GM18502 (cell line): ENCODE results near the gene WNT7B.

Source experiments
- ATAC-seq: cut with Tn5 transposase; IDR thresholded peaks from one replicate; pipeline ENCODE4 v1.9.1; 2021; ENCODE audit warnings: mild to moderate bottlenecking; ENCODE audit not compliant: unreplicated experiment, poor library complexity

Gene WNT7B

GRCh38 chr22:45960477-45961386 is 16.2 kb downstream of the WNT7B start:
- ATAC-seq = no peak

GRCh38 chr22:45959719-45960476 is 17.1 kb downstream of the WNT7B start:
- ATAC-seq = no peak

GRCh38 chr22:45958971-45959370 is 18.0 kb downstream of the WNT7B start:
- ATAC-seq = no peak

- ATAC-seq = no peak
Measured at GRCh38 chr22:45957826-45958225, 19.1 kb downstream of the WNT7B start.

- no peak for ATAC-seq
Measured at GRCh38 chr22:45953178-45953577, 23.8 kb downstream of the WNT7B start.

- no peak for ATAC-seq
Measured at GRCh38 chr22:45952553-45952952, 24.4 kb downstream of the WNT7B start.

- no peak for ATAC-seq
Measured at GRCh38 chr22:45952151-45952550, 24.8 kb downstream of the WNT7B start.

GRCh38 chr22:45949891-45950290 is 27.1 kb downstream of the WNT7B start:
- ATAC-seq = no peak

GRCh38 chr22:45949258-45949870 is 27.6 kb downstream of the WNT7B start:
- ATAC-seq = no peak

- no peak for ATAC-seq
Measured at GRCh38 chr22:45948081-45948648, 28.8 kb downstream of the WNT7B start.

GRCh38 chr22:45946805-45947600 is 30.0 kb downstream of the WNT7B start:
- no peak for ATAC-seq

- no peak for ATAC-seq
Measured at GRCh38 chr22:45945621-45946106, 31.3 kb downstream of the WNT7B start.

GRCh38 chr22:45942787-45943493 is 34.0 kb downstream of the WNT7B start:
- no peak for ATAC-seq

- ATAC-seq = no peak
Measured at GRCh38 chr22:45942344-45942743, 34.6 kb downstream of the WNT7B start.

GRCh38 chr22:45938913-45939312 is 38.0 kb downstream of the WNT7B start:
- no peak for ATAC-seq

- no peak for ATAC-seq
Measured at GRCh38 chr22:45937960-45938359, 39.0 kb downstream of the WNT7B start.

- ATAC-seq = no peak
Measured at GRCh38 chr22:45935573-45935972, 41.4 kb downstream of the WNT7B start.

GRCh38 chr22:45934659-45935341 is 42.2 kb downstream of the WNT7B start:
- ATAC-seq = no peak

- ATAC-seq = no peak
Measured at GRCh38 chr22:45934168-45934564, 42.8 kb downstream of the WNT7B start.
